Testis (tissue), 3 donors: Measurements from ENCODE around the gene SFTPB. TPM values are rescaled to one million over a fixed set of nuclear protein-coding genes. Genes with fewer than 3 reads are reported as not detected.

ENCODE experiments used
- DNase-seq: peaks from one replicate; pipeline ENCODE4 v3.0.0-alpha.2; 2019
- H3K27ac ChIP-seq, 2 donors: fragments of 200-600 bp; sonication (generic); one replicate each; pipeline ENCODE4 v1.5.1; 2019
- H3K27me3 ChIP-seq: fragments of 200-600 bp; sonication (generic); one replicate; pipeline ENCODE4 v1.5.1; 2019
- H3K36me3 ChIP-seq: fragments of 200-600 bp; sonication (generic); one replicate; pipeline ENCODE4 v1.5.1; 2017; ENCODE audit warnings: low read depth; ENCODE audit errors: missing control alignments
- H3K4me1 ChIP-seq: fragments of 200-600 bp; sonication (generic); one replicate; pipeline ENCODE4 v1.5.1; 2019
- H3K4me3 ChIP-seq, 2 donors: fragments of 200-600 bp; sonication (generic); one replicate each; pipeline ENCODE4 v1.5.1; 2017 to 2019
- H3K9me3 ChIP-seq: fragments of 200-600 bp; sonication (generic); one replicate; pipeline ENCODE4 v1.5.1; 2017
- POLR2A ChIP-seq: fragments of 450-650 bp; IDR thresholded peaks from one replicate; pipeline ENCODE4 v1.6.1; 2017; ENCODE audit warnings: antibody characterized with exemption, mild to moderate bottlenecking, moderate library complexity
- WGBS, 2 donors: methylation state at CpG; one replicate each; pipeline ENCODE4 v1.1.5; 2018; 5-methylcytosine and 5-hydroxymethylcytosine counted together
- intact Hi-C: fragments of 100-400 bp; cut with DNase I; formaldehyde crosslinking; loops from one replicate; pipeline ENCODE4 v1.15.1; 2023; ENCODE audit warnings: low total_unique reads
- polyA plus RNA-seq: library from polyadenylated mRNA; stranded (reverse); fragments of 350-450 nt; fragmentation: Illumina TruSeq; extraction: RNeasy Lipid Tissue Mini Kit (QIAGEN cat#74804); gene quantifications from one replicate; pipeline ENCODE4 v1.2.3, GENCODE V29; 2014; ENCODE audit warnings: low read depth, low replicate concordance; ENCODE audit not compliant: insufficient read depth
- total RNA-seq, 2 donors: library from RNA; depleted of rRNA; stranded (reverse); fragments of >200 nt; gene quantifications; one replicate each; pipeline ENCODE4 v1.2.3, GENCODE V29; 2016
- TF ChIP-seq, protein P1 (sequence below), 3 experiments: fragments of 450-650 bp in 2 of 3; fragments of 200-600 bp in 1 of 3; sonication (generic) in 1 of 3; IDR thresholded peaks; one replicate each; pipeline ENCODE4 v1.5.1; 2016 to 2019; ENCODE audit warnings: antibody characterized with exemption in 3 of 3, mild to moderate bottlenecking in 2 of 3, moderate library complexity in 1 of 3

The SFTPB gene
- total and polyA plus RNA-seq, 3 donors from 2014 or later: 0.25 to 0.36 TPM; not detected in 1

GRCh38 chr2:85684380-85684779, 16.4 kb upstream of the SFTPB start:
- intact Hi-C loops: no loop called here
- H3K27me3 ChIP-seq: no peaks in the 10 kb centered on the region
- H3K4me1 ChIP-seq: no peaks in the 10 kb centered on the region
- no peaks in the 10 kb centered on the region for H3K9me3 ChIP-seq
- 89 to 93% methylated on average over 4 of the region's 4 CpGs for WGBS, 2 donors
- H3K36me3 ChIP-seq: no peaks in the 10 kb centered on the region
- H3K27ac ChIP-seq: no peak overlapping the region
- H3K4me3 ChIP-seq: no peak overlapping the region
- no peak for DNase-seq
- TF ChIP-seq POLR2A: no peak
- TF ChIP-seq, protein P1, sequence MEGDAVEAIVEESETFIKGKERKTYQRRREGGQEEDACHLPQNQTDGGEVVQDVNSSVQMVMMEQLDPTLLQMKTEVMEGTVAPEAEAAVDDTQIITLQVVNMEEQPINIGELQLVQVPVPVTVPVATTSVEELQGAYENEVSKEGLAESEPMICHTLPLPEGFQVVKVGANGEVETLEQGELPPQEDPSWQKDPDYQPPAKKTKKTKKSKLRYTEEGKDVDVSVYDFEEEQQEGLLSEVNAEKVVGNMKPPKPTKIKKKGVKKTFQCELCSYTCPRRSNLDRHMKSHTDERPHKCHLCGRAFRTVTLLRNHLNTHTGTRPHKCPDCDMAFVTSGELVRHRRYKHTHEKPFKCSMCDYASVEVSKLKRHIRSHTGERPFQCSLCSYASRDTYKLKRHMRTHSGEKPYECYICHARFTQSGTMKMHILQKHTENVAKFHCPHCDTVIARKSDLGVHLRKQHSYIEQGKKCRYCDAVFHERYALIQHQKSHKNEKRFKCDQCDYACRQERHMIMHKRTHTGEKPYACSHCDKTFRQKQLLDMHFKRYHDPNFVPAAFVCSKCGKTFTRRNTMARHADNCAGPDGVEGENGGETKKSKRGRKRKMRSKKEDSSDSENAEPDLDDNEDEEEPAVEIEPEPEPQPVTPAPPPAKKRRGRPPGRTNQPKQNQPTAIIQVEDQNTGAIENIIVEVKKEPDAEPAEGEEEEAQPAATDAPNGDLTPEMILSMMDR (IDR thresholded peaks at IDR 0.05): no peak

DNA sequence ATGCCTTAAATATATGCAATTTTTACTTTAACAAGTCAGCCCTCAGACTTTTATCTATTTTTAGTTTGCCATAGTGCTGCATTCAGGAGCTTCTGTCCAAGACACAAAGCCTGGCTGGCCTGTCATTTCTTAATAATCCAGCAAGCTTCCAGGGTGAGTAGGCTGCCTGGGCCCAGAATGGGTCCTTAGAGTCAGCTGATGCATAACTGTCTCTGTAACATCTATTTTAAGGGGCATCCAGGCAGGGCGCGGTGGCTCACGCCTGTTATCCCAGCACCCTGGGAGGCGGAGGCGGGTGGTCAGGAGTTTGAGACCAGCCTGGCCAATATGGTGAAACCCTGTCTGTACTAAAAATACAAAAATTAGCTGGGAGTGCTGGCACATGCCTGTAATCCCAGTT, 14.4 kb upstream of the SFTPB start:
- intact Hi-C loops: no loop called here
- H3K36me3 ChIP-seq: no peaks in the 10 kb centered on the region
- 96 to 97% methylated on average over 5 of the region's 5 CpGs for WGBS, 2 donors
- H3K4me1 ChIP-seq: peaks cover 5% of the 10 kb centered on the region
- no peak overlapping the region for H3K27ac ChIP-seq
- peak; percentile 13 for DNase-seq
- no peaks in the 10 kb centered on the region for H3K27me3 ChIP-seq
- TF ChIP-seq POLR2A: no peak
- TF ChIP-seq, protein P1 (IDR thresholded peaks at IDR 0.05): no peak
- H3K4me3 ChIP-seq: no peak overlapping the region
- no peaks in the 10 kb centered on the region for H3K9me3 ChIP-seq

DNA sequence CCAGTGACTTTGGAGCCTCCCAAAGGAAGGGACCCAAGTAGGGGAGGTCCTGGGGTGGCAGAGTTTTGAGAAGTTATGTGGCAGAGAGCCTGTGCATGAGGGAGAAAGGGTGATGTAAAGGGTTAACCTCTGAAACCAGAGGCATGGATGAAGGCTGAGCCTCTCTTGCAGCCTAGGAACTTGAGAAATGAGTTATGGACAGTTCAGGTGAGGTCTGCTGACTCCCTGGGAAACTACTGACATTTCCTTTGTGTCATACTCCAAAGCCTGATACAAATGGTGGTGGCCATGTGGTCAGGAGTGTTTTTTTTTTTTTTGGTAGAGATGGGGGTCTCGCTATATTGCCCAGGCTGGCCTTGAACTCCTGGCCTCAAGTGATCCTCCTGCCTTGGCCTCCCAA, 13.8 kb upstream of the SFTPB start:
- H3K36me3 ChIP-seq: no peaks in the 10 kb centered on the region
- WGBS, 2 donors: 94 to 100% methylated on average over 1 of the region's 1 CpG
- TF ChIP-seq, protein P1 (IDR thresholded peaks at IDR 0.05): no peak
- TF ChIP-seq POLR2A: no peak
- H3K4me1 ChIP-seq: peaks cover 5% of the 10 kb centered on the region
- intact Hi-C loops: no loop called here
- no peaks in the 10 kb centered on the region for H3K27me3 ChIP-seq
- no peaks in the 10 kb centered on the region for H3K9me3 ChIP-seq
- DNase-seq: peak; percentile 2
- H3K27ac ChIP-seq: no peak overlapping the region
- no peak overlapping the region for H3K4me3 ChIP-seq

DNA sequence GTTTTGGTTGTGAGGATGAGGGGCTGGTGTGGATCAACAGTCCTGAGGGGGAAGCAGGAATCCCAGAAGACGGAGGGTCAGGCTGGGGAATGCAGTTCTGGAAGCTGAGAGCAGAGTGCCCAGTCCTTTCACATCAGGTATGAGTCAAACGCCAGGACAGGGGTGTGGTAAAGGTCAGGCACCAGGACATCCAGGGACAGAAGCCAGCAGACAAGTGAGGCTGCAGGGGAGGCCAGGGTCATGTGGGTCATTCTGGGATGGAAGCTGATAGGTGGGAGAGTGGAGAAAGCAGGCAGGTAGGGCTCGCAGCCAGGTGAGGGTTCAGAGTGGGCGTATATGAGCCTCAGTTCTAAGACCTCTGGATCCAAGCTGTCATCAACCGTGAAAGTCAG, 13.4 kb upstream of the SFTPB start:
- H3K4me3 ChIP-seq: no peak overlapping the region
- peak; percentile 9 for DNase-seq
- H3K4me1 ChIP-seq: peaks cover 5% of the 10 kb centered on the region
- H3K9me3 ChIP-seq: no peaks in the 10 kb centered on the region
- TF ChIP-seq, protein P1 (IDR thresholded peaks at IDR 0.05): no peak
- TF ChIP-seq POLR2A: no peak
- WGBS, 2 donors: 87 to 90% methylated on average over 5 of the region's 5 CpGs
- no peaks in the 10 kb centered on the region for H3K36me3 ChIP-seq
- H3K27me3 ChIP-seq: no peaks in the 10 kb centered on the region
- intact Hi-C loops: no loop called here
- no peak overlapping the region for H3K27ac ChIP-seq

- TF ChIP-seq POLR2A: no peak
- TF ChIP-seq, protein P1 (IDR thresholded peaks at IDR 0.05): no peak
- intact Hi-C loops: no loop called here
- no peak overlapping the region for H3K4me3 ChIP-seq
- H3K27ac ChIP-seq: no peak overlapping the region
- no peaks in the 10 kb centered on the region for H3K36me3 ChIP-seq
- peak; percentile 12 for DNase-seq
- H3K4me1 ChIP-seq: peaks cover 5% of the 10 kb centered on the region
- H3K9me3 ChIP-seq: no peaks in the 10 kb centered on the region
- 79 to 87% methylated on average over 2 of the region's 2 CpGs for WGBS, 2 donors
- H3K27me3 ChIP-seq: no peaks in the 10 kb centered on the region
These were observed 12.8 kb upstream of the SFTPB start for GRCh38 chr2:85680707-85681371.
